Kidney (tissue), 14 donors: ENCODE results near the gene ANGPTL7. TPM values are rescaled to one million over a fixed set of nuclear protein-coding genes. Genes with fewer than 3 reads are reported as not detected.

Source experiments
- DNase-seq, 5 donors: peaks; one replicate each; pipeline ENCODE4 v3.0.0-alpha.2; 2013 to 2020
- FAIRE-seq: peaks from 2 replicates; lab custom pipeline; 2012; peaks lifted over from hg19 to GRCh38; lab: Jason Lieb, UNC
- H3K27ac ChIP-seq, 2 donors: one replicate each; pipeline ENCODE4 v1.7.0; 2013; ENCODE audit warnings: low read depth in 2 of 2, low read length in 2 of 2, inconsistent platforms in 1 of 2
- H3K27me3 ChIP-seq: one replicate; pipeline ENCODE4 v1.7.1; 2013; ENCODE audit warnings: low read length, inconsistent platforms; ENCODE audit not compliant: control insufficient read depth, insufficient read depth
- H3K36me3 ChIP-seq, 3 donors: one replicate each; pipeline versions ENCODE4 v1.7.0 to v1.7.1; 2013; ENCODE audit warnings: low read length in 3 of 3, control low read depth in 1 of 3, inconsistent platforms in 1 of 3; ENCODE audit not compliant: insufficient read depth in 3 of 3, control insufficient read depth in 2 of 3
- H3K4me1 ChIP-seq, 3 donors: one replicate each; pipeline versions ENCODE4 v1.7.0 to v1.7.1; 2013; ENCODE audit warnings: low read length in 3 of 3, inconsistent platforms in 1 of 3, low read depth in 1 of 3; ENCODE audit not compliant: control insufficient read depth in 2 of 3, insufficient read depth in 2 of 3
- H3K4me3 ChIP-seq, 3 donors: one replicate each; pipeline versions ENCODE4 v1.7.0 to v1.8.1; 2013; ENCODE audit warnings: low read length in 3 of 3, control low read depth in 1 of 3, inconsistent platforms in 1 of 3
- H3K9ac ChIP-seq, 3 donors: one replicate each; pipeline versions ENCODE4 v1.7.0 to v1.7.1; 2013; ENCODE audit warnings: low read length in 3 of 3, control low read depth in 1 of 3, inconsistent platforms in 1 of 3
- H3K9me3 ChIP-seq, 3 donors: one replicate each; pipeline versions ENCODE4 v1.7.0 to v1.7.1; 2013; ENCODE audit warnings: low read length in 3 of 3, control low read depth in 1 of 3, inconsistent platforms in 1 of 3; ENCODE audit not compliant: control insufficient read depth in 2 of 3, insufficient read depth in 1 of 3
- CTCF ChIP-seq: IDR thresholded peaks from 3 replicates; pipeline ENCODE4 v1.5.1; 2012; ENCODE audit warnings: mild to moderate bottlenecking, moderate library complexity, borderline replicate concordance; ENCODE audit not compliant: insufficient read depth; ENCODE audit errors: extremely low read depth
- intact Hi-C: fragments of 100-400 bp; cut with DNase I; formaldehyde crosslinking; loops from one replicate; pipeline ENCODE4 v1.11.1; 2022
- polyA plus RNA-seq: library from polyadenylated mRNA; stranded (reverse); fragments of 350-450 nt; fragmentation: Illumina TruSeq; extraction: RNeasy Lipid Tissue Mini Kit (QIAGEN cat#74804); gene quantifications from one replicate; pipeline ENCODE4 v1.2.3, GENCODE V29; 2014; ENCODE audit warnings: low read depth, low replicate concordance; ENCODE audit not compliant: insufficient read depth
- total RNA-seq: library from RNA; stranded (reverse); fragmentation: NEBNext Ultra II Directional; extraction: Animal tissue kit (Norgen Biotek cat#: 25700); gene quantifications from one replicate; pipeline ENCODE4 v1.2.1, GENCODE V29; 2021
- donor health status: control.
- donor health status: control.
- donor health status: control.
- donor health status: control.
- donor health status: control.
- donor health status: DM: yes; HTN: yes; CAD: no.
- donor health status: Normal renal cell carcinoma (clear cell type).

ANGPTL7 gene
- total and polyA plus RNA-seq, 2 donors from 2014 or later, result 0.19 to 0.24 TPM

- no peak for TF ChIP-seq CTCF
- no peak overlapping the region for H3K4me3 ChIP-seq
- DNase-seq (no peak), FAIRE-seq (no peak)
- no peak overlapping the region for H3K9ac ChIP-seq
- intact Hi-C loops, result no loop called here
- no peaks in the 10 kb centered on the region for H3K27me3 ChIP-seq
- H3K36me3 ChIP-seq, result peaks cover 8 to 70% (median 46%) of the 10 kb centered on the region in 3 donors
- no peaks in the 10 kb centered on the region for H3K4me1 ChIP-seq
- no peaks in the 10 kb centered on the region for H3K9me3 ChIP-seq
- no peak overlapping the region for H3K27ac ChIP-seq
Measured at GRCh38 chr1:11215381-11216005, 26.3 kb downstream of the ANGPTL7 start.

GRCh38 chr1:11216074-11216473 lies 26.9 kb downstream of the ANGPTL7 start:
- no peaks in the 10 kb centered on the region for H3K9me3 ChIP-seq
- no peaks in the 10 kb centered on the region for H3K27me3 ChIP-seq
- H3K4me1 ChIP-seq, result no peaks in the 10 kb centered on the region
- no peak for DNase-seq
- H3K27ac ChIP-seq, result no peak overlapping the region
- no peak for FAIRE-seq
- H3K9ac ChIP-seq, result no peak overlapping the region
- H3K36me3 ChIP-seq, result peaks cover 8 to 65% (median 41%) of the 10 kb centered on the region in 3 donors
- no peak overlapping the region for H3K4me3 ChIP-seq
- TF ChIP-seq CTCF, result no peak
- intact Hi-C loops, result no loop called here

- intact Hi-C loops, result no loop called here
- FAIRE-seq, result no peak
- H3K36me3 ChIP-seq, result peaks cover 4 to 54% (median 32%) of the 10 kb centered on the region in 3 donors
Measured at GRCh38 chr1:11227106-11228077, 38.2 kb downstream of the ANGPTL7 start.

More at GRCh38 chr1:11227106-11228077, 38.2 kb downstream of the ANGPTL7 start:
- Histone ChIP-seq H3K9ac (no peak overlapping the region), H3K4me3 (no peak overlapping the region), H3K27ac (no peak overlapping the region), H3K27me3 (no peaks in the 10 kb centered on the region), H3K4me1 (no peaks in the 10 kb centered on the region), H3K9me3 (no peaks in the 10 kb centered on the region)
- TF ChIP-seq CTCF, result no peak
- peak in 1 of 5 donors; percentile 3 for DNase-seq
